ENCODE data around the gene PCBP4.
A peak's percentile ranks its signal among the peaks of the same experiment; 100 is the strongest.

PCBP4 gene

DNA sequence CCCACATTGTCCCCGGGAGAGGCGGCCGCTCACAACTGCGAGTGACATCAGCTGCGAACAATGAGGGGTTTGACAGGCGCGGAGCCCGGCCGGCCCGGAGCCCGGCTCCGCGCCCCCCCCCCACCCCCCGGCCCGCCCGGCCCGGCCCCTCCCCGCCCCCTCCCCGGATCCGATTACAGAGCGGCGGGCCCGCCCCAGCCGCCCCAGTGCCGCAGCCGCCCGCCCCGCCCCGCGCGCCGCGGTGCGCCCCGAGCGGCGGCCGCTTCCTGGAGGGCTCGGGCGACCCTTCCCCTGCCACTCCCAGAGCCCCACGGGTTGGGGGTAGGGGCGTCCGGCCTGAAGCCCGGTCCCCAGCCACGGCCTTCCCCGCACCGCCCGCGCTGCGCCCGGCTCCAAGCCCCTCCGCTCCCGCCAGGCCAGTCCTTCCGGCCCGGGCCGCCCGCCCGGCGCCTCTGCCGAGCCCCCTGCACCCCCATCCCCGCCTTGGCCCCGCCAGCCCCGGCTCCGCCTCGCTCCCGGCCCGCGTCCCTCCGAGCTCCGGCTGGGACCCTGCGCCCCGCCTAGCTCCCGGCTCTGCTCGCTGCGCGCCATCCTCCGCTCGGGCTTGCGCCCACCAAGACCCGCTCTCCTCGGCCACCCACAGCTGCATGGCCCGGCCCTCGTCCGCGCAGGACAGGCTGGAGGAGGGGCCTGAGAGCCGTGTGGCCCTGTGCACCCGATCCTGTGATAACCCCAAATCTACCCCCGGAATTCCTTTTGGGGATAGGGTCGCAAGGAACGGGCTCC, at the start of gene PCBP4:
Gene PCBP4, minus strand, starts transcription at position 71 of the 786 bp plus-strand sequence. CDS start 6,214 bp downstream, outside the sequence.
- no peak for DNase-seq (ENCODE audit: low spot score)

DNA sequence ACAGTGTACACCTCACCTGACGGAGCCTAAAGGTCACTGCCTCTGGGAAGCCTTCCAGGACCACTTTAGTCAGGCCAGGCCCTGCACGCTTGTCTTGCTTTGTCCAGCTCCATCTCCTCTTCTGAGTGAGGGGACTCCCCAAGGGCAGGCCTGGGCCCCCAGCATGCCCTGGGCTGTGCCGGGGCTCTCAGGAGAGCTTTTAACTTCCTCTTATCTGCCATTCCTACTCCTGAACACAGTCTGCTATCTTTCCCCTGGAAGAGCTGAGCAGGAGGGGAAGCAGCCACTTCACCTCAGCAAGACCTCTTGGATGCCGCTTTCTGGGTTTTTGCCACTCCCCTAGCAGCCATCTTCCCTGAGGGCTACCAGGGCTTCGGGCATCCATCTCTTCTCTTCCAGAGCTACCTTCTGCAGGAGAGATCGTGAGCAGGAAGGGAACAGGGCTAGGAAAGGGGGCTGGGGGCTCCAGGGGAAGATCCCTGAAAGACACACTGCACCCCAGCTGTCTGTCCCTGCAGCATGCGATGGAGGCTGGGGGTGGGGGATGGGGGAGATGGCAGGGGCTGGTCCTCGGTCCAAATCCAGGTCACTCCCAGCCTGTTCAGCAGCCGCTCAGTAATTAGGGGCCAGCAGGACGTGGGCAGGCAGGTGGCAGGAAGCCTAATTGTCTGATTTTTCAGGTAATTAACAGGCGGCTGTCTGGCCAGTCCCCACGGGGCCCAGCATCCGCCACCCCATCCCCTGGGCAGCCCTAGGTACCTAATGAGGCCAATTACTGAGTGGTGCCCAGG, 48.4 kb upstream of the PCBP4 start:
- peak; percentile 76 for DNase-seq (ENCODE audit: low spot score)

DNA sequence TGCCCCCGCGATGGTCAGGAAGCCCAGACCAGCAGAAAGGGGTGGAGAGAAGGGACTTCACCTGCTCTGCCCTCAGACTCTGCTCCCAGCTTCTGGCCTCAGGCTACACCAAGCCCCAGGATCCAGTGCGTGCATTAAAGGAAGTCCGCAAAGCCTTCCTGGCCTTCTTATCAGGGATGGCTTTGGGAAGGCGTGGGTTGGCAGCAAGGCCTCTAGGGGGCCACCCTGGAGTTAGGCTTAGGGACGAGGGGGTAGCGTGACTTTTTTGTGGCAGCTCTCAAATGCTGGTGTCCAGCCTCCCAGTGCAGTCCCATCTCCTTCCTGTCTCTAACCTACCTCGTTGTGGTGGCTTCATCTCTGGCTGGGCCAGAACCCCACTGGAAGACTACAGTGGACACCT, 47.4 kb upstream of the PCBP4 start:
- DNase-seq (ENCODE audit: low spot score), result peak; percentile 43

DNA sequence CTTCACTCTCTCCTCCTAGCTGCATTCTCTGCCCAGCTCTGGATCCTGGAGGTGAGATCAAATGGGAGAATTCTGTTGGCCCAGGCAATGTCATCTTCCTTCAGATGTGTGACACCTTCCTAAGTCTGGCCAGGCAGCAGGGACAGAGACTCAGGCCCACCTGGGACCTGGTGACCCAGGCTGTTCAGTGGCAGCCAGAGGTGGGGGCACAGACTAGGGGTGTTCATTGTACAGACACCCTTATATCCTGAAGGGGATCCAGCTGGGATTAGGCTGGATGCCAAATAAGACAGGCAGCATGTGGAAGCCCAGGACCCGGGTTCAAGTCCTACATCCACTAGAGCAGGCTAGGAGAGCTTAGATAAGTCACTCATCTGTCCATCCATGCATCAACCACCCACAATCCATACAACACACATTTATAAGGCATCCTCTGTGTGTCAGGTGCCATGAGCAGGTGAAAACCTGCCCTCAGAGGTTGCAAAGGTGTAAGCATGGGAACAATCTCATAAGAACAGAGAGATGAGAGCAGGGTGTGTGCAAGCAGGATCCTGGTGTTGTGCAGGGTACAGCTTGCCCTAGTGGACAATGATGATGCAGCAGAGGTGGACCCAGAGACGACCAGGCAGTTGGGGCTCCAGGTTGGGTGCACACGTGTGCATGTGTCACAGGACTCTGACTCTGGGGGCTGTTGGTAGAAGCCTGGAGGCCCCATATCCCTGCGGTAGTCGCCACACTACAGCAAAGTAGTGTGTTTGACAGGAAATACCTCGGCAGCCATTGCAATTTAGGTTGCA, 46.7 kb upstream of the PCBP4 start:
- no peak for DNase-seq (ENCODE audit: low spot score)

DNA sequence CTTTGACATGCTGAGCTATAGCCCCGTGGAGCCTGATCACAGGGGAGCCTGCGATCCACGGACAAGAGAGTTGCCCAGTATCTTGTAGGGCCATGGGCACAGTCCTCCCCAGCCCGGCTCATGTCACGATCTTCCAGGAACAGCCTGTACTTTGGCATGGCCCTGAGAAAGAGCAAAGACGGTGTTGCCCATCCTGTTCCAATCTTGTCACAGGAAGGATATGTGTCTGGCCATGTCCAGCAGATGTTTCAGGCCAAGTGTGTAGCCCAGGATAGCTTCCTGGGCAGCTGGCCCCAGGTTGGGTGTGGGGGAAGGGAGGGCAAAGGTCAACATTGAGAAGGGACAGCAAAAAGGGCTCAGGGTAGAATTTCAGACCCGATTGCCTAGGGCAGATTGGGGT, 45.4 kb upstream of the PCBP4 start:
- DNase-seq (ENCODE audit: low spot score), result no peak

DNA sequence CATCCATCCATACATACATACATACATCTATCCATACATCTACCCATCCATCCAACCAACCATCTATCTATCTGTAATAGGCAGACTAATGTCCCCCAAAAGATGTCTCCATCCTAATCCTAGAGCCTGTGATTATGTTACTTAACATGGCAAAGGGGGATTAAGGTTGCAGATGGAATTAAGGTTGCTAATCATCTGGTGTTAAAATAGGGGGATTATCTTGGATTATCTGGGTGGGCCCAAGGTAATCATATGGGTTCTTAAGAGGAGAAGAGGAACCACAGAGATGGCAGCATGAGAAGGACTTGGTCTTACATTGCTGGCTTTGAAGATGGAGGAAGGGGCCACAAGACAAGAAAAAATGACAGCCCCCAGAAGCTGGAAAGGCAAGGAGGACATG, 43.2 kb upstream of the PCBP4 start:
- no peak for DNase-seq (ENCODE audit: low spot score)

DNA sequence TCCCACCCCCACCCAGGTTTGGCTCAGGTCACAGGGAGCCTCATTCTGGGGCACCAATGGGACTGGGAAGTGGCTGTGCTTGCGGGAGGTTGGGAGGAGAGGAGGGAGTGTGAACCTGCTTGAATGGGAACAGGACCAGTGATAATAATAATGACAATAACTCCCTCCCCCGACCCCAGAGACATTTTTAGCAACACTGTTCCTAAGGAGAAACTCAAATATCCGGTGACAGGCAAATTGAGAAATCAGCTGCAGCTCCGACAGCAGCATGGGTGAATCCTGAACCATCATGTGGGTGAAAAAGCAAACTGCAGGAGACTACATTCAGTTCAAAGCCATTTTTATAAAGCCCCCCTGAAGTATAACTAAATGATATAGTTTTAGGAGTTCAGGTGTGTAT, 40.0 kb upstream of the PCBP4 start:
- DNase-seq (ENCODE audit: low spot score), result no peak

DNA sequence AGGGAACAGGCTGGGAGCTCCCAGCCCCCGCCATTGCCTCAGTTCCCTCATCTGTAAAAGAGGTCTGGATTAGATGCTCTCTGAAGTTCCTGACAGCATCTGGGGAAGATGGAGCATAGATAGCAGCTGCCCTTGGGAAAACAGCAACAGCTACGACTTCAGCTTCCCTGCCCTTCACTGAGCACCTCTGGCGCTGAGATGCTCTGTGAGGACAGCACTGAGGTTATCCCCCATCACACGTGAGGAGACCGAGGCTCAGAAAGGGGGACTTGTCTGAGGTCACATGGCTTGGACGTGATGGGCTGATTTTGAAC, 39.5 kb upstream of the PCBP4 start:
- no peak for DNase-seq (ENCODE audit: low spot score)

DNA sequence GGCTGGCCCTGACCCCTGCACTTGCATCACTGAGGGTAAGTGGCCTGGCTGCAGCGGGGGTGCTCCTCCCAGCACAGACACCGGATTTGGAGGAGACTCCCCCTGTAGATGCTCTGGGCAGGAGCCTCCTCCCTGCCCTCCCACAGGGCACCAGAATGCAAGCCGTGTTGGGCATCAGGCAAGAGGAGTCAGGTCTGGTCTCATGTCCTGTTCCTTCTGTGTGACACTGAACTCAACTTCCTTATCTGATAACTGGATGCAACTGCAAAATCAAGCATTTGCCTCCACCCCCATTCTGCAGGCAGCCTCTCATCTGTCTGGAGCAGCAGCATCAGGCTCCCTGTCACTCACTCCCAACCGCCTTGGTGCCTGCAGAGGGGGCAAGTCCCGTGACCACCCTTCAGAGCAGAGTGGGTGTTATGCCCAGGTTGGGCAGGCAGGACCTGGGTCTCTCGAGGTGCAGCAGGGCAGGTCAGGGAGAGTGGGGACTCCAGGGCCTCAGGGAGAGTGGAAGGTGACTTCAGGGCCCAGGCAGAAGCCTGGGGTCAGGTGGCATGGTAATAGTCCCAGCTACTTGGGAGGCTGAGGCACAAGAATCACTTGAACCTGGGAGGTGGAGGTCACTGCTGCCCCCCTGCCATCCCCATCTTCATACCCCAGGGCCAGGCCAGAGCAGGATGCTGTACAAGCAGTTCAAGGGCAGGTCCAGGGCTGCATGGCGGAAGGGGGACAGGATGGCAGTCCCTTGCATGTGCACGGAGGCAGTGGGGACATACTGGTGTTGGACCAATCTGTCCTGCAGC, 39.0 kb upstream of the PCBP4 start:
- DNase-seq (ENCODE audit: low spot score), result no peak

DNA sequence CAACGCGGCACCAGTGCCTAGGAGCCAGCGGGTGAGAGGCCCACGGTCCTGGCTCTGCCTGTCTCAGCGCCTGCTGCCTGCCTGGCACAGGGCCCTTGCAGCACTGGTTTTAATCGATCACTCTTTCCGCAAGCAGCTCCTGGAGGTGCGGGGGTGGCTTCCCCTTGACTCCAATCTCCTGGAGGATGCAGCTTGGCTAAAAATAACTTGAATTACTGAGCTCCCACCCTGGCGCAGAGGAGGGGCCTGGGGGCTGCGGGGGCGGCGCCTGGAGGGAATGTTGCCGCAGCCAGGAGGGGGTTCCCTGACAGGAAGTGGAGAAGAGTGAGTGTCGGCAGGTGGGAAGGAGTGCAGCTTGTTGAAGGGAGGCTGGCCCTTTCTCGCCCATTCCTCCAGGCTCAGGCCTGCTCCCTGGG, 38.3 kb upstream of the PCBP4 start:
- no peak for DNase-seq (ENCODE audit: low spot score)

DNA sequence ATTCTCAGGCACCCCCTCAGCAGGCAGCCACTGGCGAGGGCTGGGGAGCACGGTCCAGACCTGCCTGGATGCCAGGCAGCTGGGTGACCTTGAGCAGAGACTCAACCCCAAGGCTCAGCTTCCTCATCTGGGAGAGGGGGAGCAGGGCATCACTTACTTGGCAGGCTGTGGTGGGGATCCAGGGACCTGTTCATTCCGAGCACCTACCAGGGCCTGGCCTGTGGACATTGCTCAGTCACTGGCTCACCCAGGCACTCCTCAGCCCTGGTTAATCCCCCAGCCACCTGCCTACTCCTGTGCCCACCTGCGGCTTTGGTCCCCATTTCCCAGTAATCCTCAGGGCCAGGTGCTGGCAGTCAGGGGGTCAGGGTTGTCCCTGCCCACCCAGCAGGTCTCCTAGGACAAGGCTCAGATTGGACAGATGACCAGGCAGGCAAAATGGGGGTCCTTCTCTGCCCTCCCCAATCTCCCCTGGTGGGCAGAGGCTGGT, 37.7 kb upstream of the PCBP4 start:
- DNase-seq (ENCODE audit: low spot score), result no peak

DNA sequence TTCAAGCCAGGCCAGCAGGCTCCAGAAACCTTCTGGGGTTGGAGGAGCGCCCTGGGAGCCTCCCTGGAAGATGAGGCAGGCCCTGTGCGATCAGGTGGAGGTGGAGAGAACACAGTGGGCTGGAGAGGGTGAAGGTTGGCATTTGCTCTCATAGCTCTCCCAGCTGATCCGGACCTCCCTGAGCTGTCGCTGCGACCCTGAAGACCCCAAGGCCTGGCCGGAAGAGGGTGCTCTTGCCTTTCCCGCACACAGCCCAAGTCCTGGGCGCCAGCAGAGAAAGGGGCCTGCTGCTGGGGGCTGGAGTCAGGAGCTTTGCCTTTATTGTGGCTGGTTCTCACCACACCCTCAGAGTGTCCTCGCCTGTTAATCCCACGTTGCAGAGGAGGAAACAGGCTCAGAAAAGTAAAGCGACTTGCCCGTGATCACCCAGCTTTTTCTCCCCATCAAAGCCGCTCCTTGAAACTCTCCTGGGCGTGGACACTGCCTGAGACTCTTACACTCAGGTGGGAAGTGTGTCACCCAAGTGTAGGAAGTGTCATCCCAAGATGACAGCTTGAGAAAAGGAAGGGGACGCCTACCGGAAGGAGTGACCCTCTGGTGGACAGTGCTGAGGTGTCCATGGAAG, 37.0 kb upstream of the PCBP4 start:
- DNase-seq (ENCODE audit: low spot score), result peak; percentile 51

DNA sequence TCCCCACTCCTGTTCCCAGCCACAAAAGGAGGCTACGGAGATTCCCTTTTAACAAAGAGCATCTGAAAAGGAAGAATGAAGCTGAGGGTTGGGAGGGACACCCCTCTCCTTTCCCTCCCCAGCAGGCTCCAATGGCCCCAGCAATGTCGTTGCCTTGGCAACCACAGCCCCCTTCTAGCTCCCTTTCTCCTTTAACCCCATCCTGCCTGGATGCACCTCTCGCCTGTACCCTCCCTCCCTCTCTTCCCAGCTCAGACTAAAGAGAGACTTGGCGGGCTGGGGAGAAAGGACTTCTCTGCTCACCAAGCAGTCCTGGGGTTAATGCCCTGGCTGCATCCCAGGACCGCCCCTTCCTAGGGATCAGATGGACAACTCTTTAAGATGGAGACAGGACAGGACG, 35.5 kb upstream of the PCBP4 start:
- DNase-seq (ENCODE audit: low spot score), result no peak

DNA sequence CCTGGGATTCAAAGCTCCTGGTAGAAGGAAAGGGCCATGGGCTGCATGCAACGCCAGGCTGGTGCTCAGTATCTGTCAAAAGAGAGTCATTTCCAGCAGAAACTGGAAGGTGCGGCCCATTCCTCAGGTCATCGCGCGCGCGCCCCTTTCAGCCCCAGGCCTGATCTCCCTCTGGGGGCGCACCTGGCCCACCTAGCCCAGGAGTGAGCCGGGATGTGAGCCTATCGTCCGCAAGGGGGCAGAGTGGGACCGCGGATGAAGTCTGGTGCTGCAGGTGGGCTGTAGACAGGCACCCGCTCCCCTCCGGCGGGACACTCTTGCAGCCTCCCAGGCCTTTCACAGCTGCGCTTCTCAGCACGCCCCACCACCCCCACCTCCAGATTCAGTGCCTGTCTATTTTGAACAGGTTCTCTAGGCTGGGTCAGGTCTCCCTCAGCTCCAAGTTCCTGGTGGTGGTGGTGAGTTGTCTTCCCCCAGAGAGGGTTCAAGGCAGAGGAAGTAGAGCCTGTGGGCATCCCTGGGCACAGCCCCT, 34.3 kb upstream of the PCBP4 start:
- DNase-seq (ENCODE audit: low spot score), result peak; percentile 88

DNA sequence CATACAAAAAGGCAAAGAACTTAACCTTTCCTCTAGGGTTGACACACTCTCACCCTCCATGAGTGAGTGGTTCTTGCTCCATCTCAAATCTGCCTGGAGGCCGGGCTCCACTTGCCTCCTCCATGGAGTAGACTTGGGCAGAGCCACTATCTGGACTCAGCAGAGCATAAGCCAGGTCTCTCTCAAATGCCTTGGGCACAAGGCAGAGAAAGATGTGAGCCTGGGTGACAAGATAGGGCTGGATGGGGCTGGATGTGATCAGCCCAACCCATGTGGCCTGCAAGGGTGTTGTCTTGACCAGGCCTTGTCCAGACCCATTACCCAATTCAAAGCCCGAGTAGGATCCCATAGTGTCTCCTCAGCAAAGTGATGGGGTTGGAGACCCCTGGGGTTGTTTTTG, 32.6 kb upstream of the PCBP4 start:
- no peak for DNase-seq (ENCODE audit: low spot score)

DNA sequence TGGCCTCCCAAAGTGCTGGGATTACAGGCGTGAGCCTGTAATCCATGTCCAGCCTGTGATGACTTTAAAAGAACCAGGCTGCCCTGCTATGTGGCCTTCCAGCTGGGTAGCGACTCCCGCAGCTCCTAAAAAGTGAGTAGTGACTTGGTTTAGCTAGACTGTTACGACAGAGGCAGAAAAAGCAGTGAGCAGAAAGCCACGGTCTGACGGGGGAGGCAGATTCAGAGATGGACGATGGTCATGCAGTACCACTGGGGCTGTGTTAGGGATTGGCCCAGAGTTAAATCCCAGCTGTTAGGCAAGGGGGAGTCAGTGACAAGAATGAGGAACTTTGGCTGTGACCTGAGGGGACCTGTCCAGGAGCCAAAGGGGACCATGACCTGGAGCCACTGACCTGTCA, 31.5 kb upstream of the PCBP4 start:
- DNase-seq (ENCODE audit: low spot score), result no peak

DNA sequence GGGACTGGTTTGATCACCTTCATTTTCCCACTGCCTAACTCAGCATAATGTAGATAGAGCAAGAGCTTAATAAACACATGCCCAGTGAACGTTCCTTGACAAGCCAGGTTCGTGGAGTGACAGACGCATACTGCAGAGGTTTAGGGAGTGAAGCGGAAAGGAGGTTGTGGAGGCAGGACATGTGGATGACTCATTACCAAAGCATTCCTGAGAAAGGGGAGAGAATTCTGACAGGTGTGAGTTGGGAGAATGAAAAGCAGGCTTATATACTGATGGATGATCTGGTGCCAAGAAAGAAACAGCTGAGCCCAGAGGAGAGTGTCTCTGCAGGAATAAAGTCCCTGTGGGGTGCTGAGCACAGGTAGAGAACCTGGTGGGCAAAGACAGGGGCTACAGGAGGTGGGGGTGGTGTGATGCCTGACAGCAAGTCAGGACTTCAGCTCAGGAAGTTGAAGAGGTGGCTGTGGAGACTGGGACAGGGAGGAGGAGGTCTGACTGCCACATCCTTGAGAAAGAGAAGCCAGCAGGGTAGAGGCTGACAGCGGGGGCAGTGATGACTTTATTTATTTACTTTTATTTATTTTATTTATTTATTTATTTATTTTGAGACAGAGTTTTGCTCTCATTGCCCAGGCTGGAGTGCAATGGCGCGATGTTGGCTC, 30.8 kb upstream of the PCBP4 start:
- DNase-seq (ENCODE audit: low spot score), result no peak

DNA sequence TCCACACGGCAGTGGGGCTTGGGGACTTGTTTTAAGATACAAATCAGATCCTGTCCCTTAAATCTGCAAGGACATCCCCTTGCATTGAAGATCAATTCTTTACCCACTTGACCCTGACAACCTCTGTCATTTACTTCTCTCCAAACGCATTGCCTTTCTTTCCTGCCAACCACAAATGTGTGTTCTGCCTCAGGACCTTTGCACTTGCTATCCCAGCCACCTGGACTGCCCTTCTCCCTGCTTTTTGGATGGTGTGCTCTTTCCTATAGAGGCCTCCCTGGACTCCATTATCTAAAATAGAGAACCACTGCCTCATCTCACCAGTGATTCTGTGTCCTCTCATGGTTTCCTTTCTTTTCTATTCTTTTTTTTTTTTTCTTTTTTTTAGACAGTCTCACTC, 29.9 kb upstream of the PCBP4 start:
- no peak for DNase-seq (ENCODE audit: low spot score)

DNA sequence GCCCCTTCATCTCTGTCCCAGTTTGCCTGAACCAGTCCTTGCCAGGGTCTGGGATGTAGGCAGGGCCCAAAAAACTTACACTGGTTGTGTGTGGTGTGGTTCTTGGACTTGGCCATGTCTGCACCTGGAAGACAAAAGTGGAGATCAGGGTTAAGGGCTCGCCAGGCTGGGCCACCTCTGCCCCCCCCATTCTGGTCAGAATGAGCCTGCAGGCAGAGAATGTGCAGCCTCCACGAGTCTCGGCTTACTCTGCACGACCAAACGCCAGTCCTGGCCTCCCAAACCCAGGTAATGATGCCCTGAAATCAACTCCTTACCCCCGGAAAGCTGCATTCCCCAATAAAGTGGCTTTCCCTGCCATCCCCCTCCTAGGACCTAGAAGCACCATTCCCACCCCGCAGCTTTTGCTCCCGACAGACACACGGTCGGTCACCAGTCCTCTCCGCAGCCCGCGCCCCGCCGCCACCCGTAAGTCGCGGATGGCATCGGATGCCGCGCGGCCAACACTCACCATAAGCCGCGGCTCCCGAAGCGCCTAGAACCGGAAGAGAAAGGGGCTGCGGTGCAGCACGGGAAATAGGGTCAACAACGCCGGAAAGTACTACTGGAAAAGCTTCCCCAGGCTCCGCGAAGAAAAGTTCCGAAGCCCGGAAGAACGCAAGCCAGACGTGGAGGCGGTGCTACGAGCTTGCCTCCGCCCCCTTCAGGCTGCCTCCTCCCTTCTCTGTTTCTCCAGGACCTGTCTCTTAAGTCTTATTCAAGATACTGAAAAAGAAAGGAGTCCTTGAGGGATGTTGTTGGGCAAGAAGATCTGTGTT, 28.3 kb upstream of the PCBP4 start, which contains the start of gene RPL29:
Gene RPL29, minus strand, starts transcription at position 550 of the 818 bp plus-strand sequence. Its CDS starts 434 bp downstream, at position 116.
- DNase-seq (ENCODE audit: low spot score), result peak; percentile 95

Data from cerebellar cortex (tissue), 1 donor.